Activated CD8-positive, alpha-beta T cell treated with anti-CD3 and anti-CD28 coated beads for 36 hours (primary cell): Measurements from ENCODE around the gene GLIPR2. TPM values are rescaled to one million over a fixed set of nuclear protein-coding genes. Genes with fewer than 3 reads are reported as not detected.

Experiments used
- ATAC-seq: fragments of 200-7000 bp; cut with Tn5 transposase; one replicate; pipeline ENCODE4 v1.10.0; 2021; ENCODE audit warnings: mild to moderate bottlenecking, moderate library complexity
- CTCF ChIA-PET: fragments of 350-600 bp; sonication (Branson Sonifier 250); formaldehyde crosslinking; loops from one replicate; lab custom pipeline; 2021; ENCODE audit warnings: antibody characterized with exemption; lab: Charles Lee
- POLR2A ChIA-PET: fragments of 350-600 bp; sonication (Branson Sonifier 250); formaldehyde crosslinking; loops from one replicate; lab custom pipeline; 2021; ENCODE audit warnings: antibody characterized with exemption; lab: Charles Lee
- DNase-seq: peaks from one replicate; pipeline ENCODE4 v3.0.0-alpha.2; 2020
- H3K27ac Mint-ChIP-seq: one replicate; pipeline ENCODE4 v1.8.0; 2021; ENCODE audit warnings: mild to moderate bottlenecking, mixed read lengths
- H3K27me3 Mint-ChIP-seq: one replicate; pipeline ENCODE4 v1.8.0; 2021; ENCODE audit warnings: mixed read lengths
- H3K36me3 Mint-ChIP-seq: one replicate; pipeline ENCODE4 v1.8.0; 2021; ENCODE audit warnings: low read depth, mixed read lengths
- H3K4me1 Mint-ChIP-seq: one replicate; pipeline ENCODE4 v1.8.0; 2021; ENCODE audit warnings: low read depth, mixed read lengths
- H3K4me3 Mint-ChIP-seq: one replicate; pipeline ENCODE4 v1.8.0; 2021; ENCODE audit warnings: mild to moderate bottlenecking, moderate library complexity, mixed read lengths
- H3K9me3 Mint-ChIP-seq: one replicate; pipeline ENCODE4 v1.8.0; 2021; ENCODE audit warnings: mixed read lengths
- intact Hi-C: fragments of 100-400 bp; cut with micrococcal nuclease; formaldehyde crosslinking; loops from one replicate; pipeline ENCODE4 v1.10.0; 2022
- total RNA-seq, 2 experiments: library from RNA; stranded (reverse); gene quantifications; one replicate each; pipeline ENCODE4 v1.2.3, GENCODE V29; 2021
- TF ChIP-seq, protein P1 (sequence below): fragments of 200-600 bp; IDR thresholded peaks from one replicate; pipeline ENCODE4 v1.8.0; 2022; ENCODE audit warnings: antibody characterized with exemption, mild to moderate bottlenecking

GLIPR2 gene
- total RNA-seq, 2 experiments from 2014 or later, result 12.2 to 13.6 TPM

DNA sequence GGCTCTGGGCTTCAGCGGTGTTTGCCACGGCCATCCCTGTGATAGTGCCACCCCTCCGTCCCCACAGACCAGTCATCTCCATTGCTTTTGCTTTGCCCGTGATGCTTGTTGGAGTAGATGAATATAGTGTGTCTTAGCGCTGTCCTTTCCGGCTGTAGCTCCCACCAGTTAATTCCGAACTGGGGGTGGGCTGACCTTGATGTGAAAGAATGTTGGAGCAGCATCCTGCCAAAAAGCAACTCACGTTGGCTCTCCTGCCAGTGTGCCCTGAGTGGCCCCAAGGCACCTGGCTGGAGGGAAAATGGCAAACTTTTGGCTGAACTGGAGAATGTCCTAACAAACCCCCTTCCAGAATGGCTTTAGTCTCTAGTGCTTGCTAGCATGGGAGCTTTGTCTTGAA is 74.2 kb downstream of the GLIPR2 start:
- Mint-ChIP-seq H3K4me1 (peaks cover 64% of the 10 kb centered on the region), H3K27me3 (no peaks in the 10 kb centered on the region), H3K27ac (peak overlapping the region; percentile 66), H3K4me3 (no peak overlapping the region), H3K9me3 (no peaks in the 10 kb centered on the region), H3K36me3 (peaks cover 53% of the 10 kb centered on the region)
- ATAC-seq (no peak), DNase-seq (no peak)
- TF ChIP-seq, protein P1, sequence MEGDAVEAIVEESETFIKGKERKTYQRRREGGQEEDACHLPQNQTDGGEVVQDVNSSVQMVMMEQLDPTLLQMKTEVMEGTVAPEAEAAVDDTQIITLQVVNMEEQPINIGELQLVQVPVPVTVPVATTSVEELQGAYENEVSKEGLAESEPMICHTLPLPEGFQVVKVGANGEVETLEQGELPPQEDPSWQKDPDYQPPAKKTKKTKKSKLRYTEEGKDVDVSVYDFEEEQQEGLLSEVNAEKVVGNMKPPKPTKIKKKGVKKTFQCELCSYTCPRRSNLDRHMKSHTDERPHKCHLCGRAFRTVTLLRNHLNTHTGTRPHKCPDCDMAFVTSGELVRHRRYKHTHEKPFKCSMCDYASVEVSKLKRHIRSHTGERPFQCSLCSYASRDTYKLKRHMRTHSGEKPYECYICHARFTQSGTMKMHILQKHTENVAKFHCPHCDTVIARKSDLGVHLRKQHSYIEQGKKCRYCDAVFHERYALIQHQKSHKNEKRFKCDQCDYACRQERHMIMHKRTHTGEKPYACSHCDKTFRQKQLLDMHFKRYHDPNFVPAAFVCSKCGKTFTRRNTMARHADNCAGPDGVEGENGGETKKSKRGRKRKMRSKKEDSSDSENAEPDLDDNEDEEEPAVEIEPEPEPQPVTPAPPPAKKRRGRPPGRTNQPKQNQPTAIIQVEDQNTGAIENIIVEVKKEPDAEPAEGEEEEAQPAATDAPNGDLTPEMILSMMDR, result no peak
- POLR2A ChIA-PET, result interaction anchor here (1.2 kb wide), 1 partner anchor 16 kb away, joined by 3 read pairs; no protein-coding TSS in a partner anchor
- intact Hi-C loops, result no loop called here
- CTCF ChIA-PET, result interaction anchor here (1.1 to 4.2 kb wide), 2 partner anchors 11 to 21 kb away, joined by 3 to 18 read pairs; partner anchors contain the start of gene CLTA

DNA sequence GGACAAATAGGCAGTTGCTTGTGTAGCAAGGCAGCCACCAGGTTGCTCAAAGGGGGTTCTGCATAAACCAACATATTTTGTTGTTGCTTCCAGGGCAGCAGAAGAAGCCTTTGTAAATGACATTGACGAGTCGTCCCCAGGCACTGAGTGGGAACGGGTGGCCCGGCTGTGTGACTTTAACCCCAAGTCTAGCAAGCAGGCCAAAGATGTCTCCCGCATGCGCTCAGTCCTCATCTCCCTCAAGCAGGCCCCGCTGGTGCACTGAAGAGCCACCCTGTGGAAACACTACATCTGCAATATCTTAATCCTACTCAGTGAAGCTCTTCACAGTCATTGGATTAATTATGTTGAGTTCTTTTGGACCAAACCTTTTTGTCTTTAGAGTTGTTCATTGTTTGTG is 75.0 kb downstream of the GLIPR2 start:
- H3K4me1 Mint-ChIP-seq, result peaks cover 62% of the 10 kb centered on the region
- intact Hi-C loops, result no loop called here
- TF ChIP-seq, protein P1, result no peak
- H3K27me3 Mint-ChIP-seq, result no peaks in the 10 kb centered on the region
- H3K27ac Mint-ChIP-seq, result peak overlapping the region; percentile 33
- CTCF ChIA-PET, result interaction anchor here (4.2 kb wide), 1 partner anchor 21 kb away, joined by 18 read pairs; the partner anchor contains the start of gene CLTA
- ATAC-seq, result no peak
- no peak overlapping the region for H3K4me3 Mint-ChIP-seq
- H3K9me3 Mint-ChIP-seq, result no peaks in the 10 kb centered on the region
- POLR2A ChIA-PET, result interaction anchor here (2.7 kb wide), 1 partner anchor 20 kb away, joined by 7 read pairs; the partner anchor contains the start of gene CLTA
- DNase-seq, result no peak
- peaks cover 50% of the 10 kb centered on the region for H3K36me3 Mint-ChIP-seq

DNA sequence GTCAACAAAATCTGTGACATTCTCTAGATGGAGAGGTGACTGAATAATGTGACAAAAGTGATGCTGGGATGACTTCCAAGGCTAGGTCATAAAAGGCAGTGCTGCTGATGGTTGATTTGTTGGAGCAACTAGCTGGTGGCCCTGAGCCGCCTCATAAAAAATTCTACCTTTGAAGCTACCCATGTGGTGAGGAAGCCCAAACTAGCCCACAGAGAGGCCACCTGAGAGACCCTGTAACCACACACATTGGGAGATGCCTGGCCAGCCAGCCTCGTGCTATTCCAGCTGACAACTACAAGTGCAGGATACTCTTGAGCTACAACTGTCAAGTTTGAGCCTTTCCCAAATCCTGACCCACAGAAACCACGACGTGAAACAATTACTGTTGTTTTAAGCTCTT is 76.9 kb downstream of the GLIPR2 start:
- intact Hi-C loops, result no loop called here
- TF ChIP-seq, protein P1, result no peak
- DNase-seq (no peak), ATAC-seq (no peak)
- Mint-ChIP-seq H3K9me3 (no peaks in the 10 kb centered on the region), H3K4me3 (no peak overlapping the region), H3K27ac (peak overlapping the region; percentile 67), H3K36me3 (peaks cover 40% of the 10 kb centered on the region), H3K4me1 (peaks cover 57% of the 10 kb centered on the region), H3K27me3 (no peaks in the 10 kb centered on the region)
- CTCF ChIA-PET, result interaction anchor here (1.3 to 4.2 kb wide), 2 partner anchors 23 to 110 kb away, joined by 3 to 18 read pairs; partner anchors contain the start of gene CLTA
- POLR2A ChIA-PET, result interaction anchor here (0.7 to 2.7 kb wide), 3 partner anchors 19 to 22 kb away, joined by 3 to 7 read pairs (median 4); partner anchors contain the start of gene CLTA

Other genes starting within 250 kb of the GLIPR2 start
- gene HRCT1, start 230.5 kb upstream of the GLIPR2 start, total RNA-seq, result not detected
- not detected for gene SPAAR, start 227.2 kb upstream of the GLIPR2 start, total RNA-seq
- gene OR2S2, start 178.6 kb upstream of the GLIPR2 start, total RNA-seq, result not detected
- gene RECK, start 99.8 kb upstream of the GLIPR2 start, total RNA-seq, result 1 to 10 TPM; 5.3 to 6.5 TPM
- not detected for gene CCIN, start 32.7 kb downstream of the GLIPR2 start, total RNA-seq
- gene CLTA, start 54.2 kb downstream of the GLIPR2 start, total RNA-seq, result 100 to 1,000 TPM; 116 to 119 TPM
- gene GNE, start 121.7 kb downstream of the GLIPR2 start, total RNA-seq, result 10 to 100 TPM; 11.6 to 12.0 TPM